ENCODE measurements around the gene MAST1. TPM values are rescaled to one million over a fixed set of nuclear protein-coding genes. Genes with fewer than 3 reads are reported as not detected.

MAST1 gene
- total RNA-seq, 1 experiment from 2014 or later: 28.9 TPM

- POLR2A ChIA-PET: interaction anchor here (0.6 to 3.0 kb wide), 7 partner anchors 8 to 48 kb away, joined by 3 to 14 read pairs (median 3); partner anchors contain the start of genes JUNB, RNASEH2A and THSD8
- BruUV-seq (replicated peaks): no TSS peak
- Histone ChIP-seq H3K4me1 (ENCODE audit: control insufficient read depth in 1 of 2, insufficient read depth in 2 of 2, low read length in 2 of 2) (peaks cover 36 to 58% of the 10 kb centered on the region in 2 experiments), H3K4me3 (replicated peaks in 1 of 2; ENCODE audit: low read depth in 1 of 2, low read length in 2 of 2) (peak overlapping the region; percentile 65 to 69), H4K20me1 (ENCODE audit: insufficient read depth) (no peaks in the 10 kb centered on the region), H3K36me3 (ENCODE audit: control insufficient read depth in 1 of 2, insufficient read depth in 2 of 2, low read length in 2 of 2) (no peaks in the 10 kb centered on the region), H3K27me3 (ENCODE audit: insufficient read depth, low read length) (no peaks in the 10 kb centered on the region), H3K79me2 (ENCODE audit: insufficient read depth, low read length) (peaks cover 3% of the 10 kb centered on the region; the same call in 1 of the 2 replicates), H3K27ac (ENCODE audit: low read depth, low read length) (peak overlapping the region; percentile 89), H3K9me2 (ENCODE audit: insufficient read depth) (no peaks in the 10 kb centered on the region), H3K9me3 (ENCODE audit: control insufficient read depth in 1 of 2, insufficient read depth in 1 of 2, low read depth in 1 of 2, low read length in 2 of 2) (no peaks in the 10 kb centered on the region), H2AFZ (ENCODE audit: low read depth, low read length, poor library complexity, severe bottlenecking) (no peak overlapping the region), H3K4me2 (ENCODE audit: low read length) (peak overlapping the region; percentile 93), H3K9ac (ENCODE audit: low read length) (peak overlapping the region; percentile 73)
- intact Hi-C loops (cut with micrococcal nuclease): no loop called here
- RAD21 ChIA-PET (ENCODE audit: low non-redundant PET in 1 of 2, low total read pairs in 2 of 2, uncharacterized antibody in 2 of 2, unreplicated experiment in 2 of 2): no interaction called here
- CTCF ChIA-PET: interaction anchor here (0.7 to 2.6 kb wide), 9 partner anchors 8 to 131 kb away, joined by 3 to 12 read pairs (median 4); no protein-coding TSS in a partner anchor
- DNase-seq (ENCODE audit: low read depth, low spot score): no peak
- peak; percentile 28 for ATAC-seq
- TF ChIP-seq ZNF274 (IDR thresholded peaks at IDR 0.05; ENCODE audit: low read depth, low read length): no peak
- TF ChIP-seq CBX3 (IDR thresholded peaks at IDR 0.05; ENCODE audit: low read depth): no peak
- TF ChIP-seq MAX (IDR thresholded peaks at IDR 0.05): no peak
- no peak for TF ChIP-seq JUND (IDR thresholded peaks at IDR 0.05)
- TF ChIP-seq CTCF (IDR thresholded peaks at IDR 0.05 in 2 of 3, conservative IDR thresholded peaks at IDR 0.05 in 1 of 3; ENCODE audit: borderline replicate concordance in 1 of 3, insufficient read depth in 1 of 3, low read depth in 2 of 3, low read length in 2 of 3): no peak
- TF ChIP-seq ZFX (IDR thresholded peaks at IDR 0.05): no peak
- TF ChIP-seq SP1 (IDR thresholded peaks at IDR 0.05; ENCODE audit: low read depth): no peak
- TF ChIP-seq POLR2AphosphoS5 (IDR thresholded peaks at IDR 0.05; ENCODE audit: low read depth, low read length): 0 out of 2 replicates have a peak, but pooled peaks have one; percentile 29
Observed at GRCh38 chr19:12833738-12834565, 4.4 kb upstream of the MAST1 start.
